GM12865 (cell line): Measurements from ENCODE around the gene NR2E3.

Experiments
- DNase-seq: peaks from one replicate; pipeline ENCODE4 v3.0.0; 2010; ENCODE audit warnings: low read depth
- H3K4me3 ChIP-seq: 2 replicates; pipeline ENCODE4 v1.5.1; 2011; ENCODE audit warnings: mild to moderate bottlenecking, low read depth, low read length, control low read depth
- CTCF ChIP-seq: IDR thresholded peaks from 2 replicates; pipeline ENCODE4 v1.5.1; 2011; ENCODE audit warnings: low read length, control low read depth, low read depth, inconsistent platforms; ENCODE audit not compliant: insufficient read depth; ENCODE audit errors: missing control alignments

NR2E3 gene

GRCh38 chr15:71782422-71783165 lies 27.8 kb upstream of the NR2E3 start:
- no peak for TF ChIP-seq CTCF
- no peak for DNase-seq
- H3K4me3 ChIP-seq, result peak overlapping the region; percentile 63; the same call in 1 of the 2 replicates

GRCh38 chr15:71784719-71785118 lies 25.6 kb upstream of the NR2E3 start:
- DNase-seq, result no peak

GRCh38 chr15:71785996-71786395 lies 24.4 kb upstream of the NR2E3 start:
- no peak for TF ChIP-seq CTCF
- no peak overlapping the region for H3K4me3 ChIP-seq
- no peak for DNase-seq

More at GRCh38 chr15:71784719-71785118, 25.6 kb upstream of the NR2E3 start:
- peak; percentile 40 for TF ChIP-seq CTCF
- H3K4me3 ChIP-seq, result no peak overlapping the region

- no peak for TF ChIP-seq CTCF
- H3K4me3 ChIP-seq, result no peak overlapping the region
- DNase-seq, result no peak
Measured at GRCh38 chr15:71786673-71787072, 23.7 kb upstream of the NR2E3 start.

- no peak for DNase-seq
- no peak overlapping the region for H3K4me3 ChIP-seq
- TF ChIP-seq CTCF, result no peak
Measured at GRCh38 chr15:71788646-71789579, 21.4 kb upstream of the NR2E3 start.

GRCh38 chr15:71789616-71790015 lies 20.7 kb upstream of the NR2E3 start:
- H3K4me3 ChIP-seq, result no peak overlapping the region
- no peak for DNase-seq
- no peak for TF ChIP-seq CTCF

- H3K4me3 ChIP-seq, result no peak overlapping the region
- no peak for TF ChIP-seq CTCF
- no peak for DNase-seq
Measured at GRCh38 chr15:71790081-71790480, 20.3 kb upstream of the NR2E3 start.
